NT2/D1 (cell line): ENCODE data around the gene ARHGEF4.

Source experiments
- SUZ12 ChIP-seq: IDR thresholded peaks from 2 replicates; pipeline ENCODE4 v1.6.1; 2011; ENCODE audit not compliant: insufficient read length, insufficient read depth; ENCODE audit errors: extremely low read depth
- YY1 ChIP-seq: IDR thresholded peaks from 2 replicates; pipeline ENCODE4 v1.6.1; 2011; ENCODE audit not compliant: insufficient read length, insufficient read depth
- ZNF274 ChIP-seq: IDR thresholded peaks from 2 replicates; pipeline ENCODE4 v1.6.1; 2011; ENCODE audit warnings: mild to moderate bottlenecking, low read depth, low read length

GRCh38 chr2:130821867-130822266 is 14.8 kb upstream of the ARHGEF4 start:
- TF ChIP-seq YY1 (no peak), ZNF274 (no peak), SUZ12 (no peak)
